Endothelial cell (in vitro differentiated cells): Measurements from ENCODE around the gene FAM98C. TPM values are rescaled to one million over a fixed set of nuclear protein-coding genes. Genes with fewer than 3 reads are reported as not detected.
A peak's percentile ranks its signal among the peaks of the same experiment; 100 is the strongest.
"Not testable (repeated sequence)": the region's sequence is repeated elsewhere in the genome, so short reads cannot be mapped to it uniquely, and the experiment has no call there.

Experiments used
- DNase-seq: peaks from one replicate; pipeline ENCODE4 v3.0.0; 2021; ENCODE audit warnings: low spot score
- H3K27ac Mint-ChIP-seq: one replicate; pipeline ENCODE4 v1.8.0; 2021; ENCODE audit warnings: mixed read lengths, inconsistent platforms; ENCODE audit not compliant: unreplicated experiment
- H3K27me3 Mint-ChIP-seq: one replicate; pipeline ENCODE4 v1.8.0; 2021; ENCODE audit warnings: mild to moderate bottlenecking, moderate library complexity, mixed read lengths, inconsistent platforms; ENCODE audit not compliant: unreplicated experiment
- H3K36me3 Mint-ChIP-seq: one replicate; pipeline ENCODE4 v1.8.0; 2021; ENCODE audit warnings: mild to moderate bottlenecking, low read depth, mixed read lengths, inconsistent platforms; ENCODE audit not compliant: unreplicated experiment
- H3K4me1 Mint-ChIP-seq: one replicate; pipeline ENCODE4 v1.8.0; 2021; ENCODE audit warnings: mild to moderate bottlenecking, mixed read lengths, inconsistent platforms; ENCODE audit not compliant: unreplicated experiment
- H3K4me3 Mint-ChIP-seq: one replicate; pipeline ENCODE4 v1.8.0; 2021; ENCODE audit warnings: mild to moderate bottlenecking, mixed read lengths, inconsistent platforms; ENCODE audit not compliant: unreplicated experiment
- H3K9me3 Mint-ChIP-seq: one replicate; pipeline ENCODE4 v1.8.0; 2021; ENCODE audit warnings: mixed read lengths, inconsistent platforms; ENCODE audit not compliant: unreplicated experiment
- total RNA-seq: library from RNA; stranded (reverse); fragmentation: NEBNext Ultra II Directional; extraction: Animal tissue kit (Norgen Biotek cat#: 25700); gene quantifications from one replicate; pipeline ENCODE4 v1.2.1, GENCODE V29; 2021; ENCODE audit not compliant: unreplicated experiment
- TF ChIP-seq, protein P1 (sequence below): fragments of 200-600 bp; sonication (generic); IDR thresholded peaks from one replicate; pipeline ENCODE4 v1.5.0; 2021; ENCODE audit warnings: antibody characterized with exemption; ENCODE audit not compliant: unreplicated experiment

Gene FAM98C
- total RNA-seq, 1 donor from 2014 or later: 10.6 TPM

DNA sequence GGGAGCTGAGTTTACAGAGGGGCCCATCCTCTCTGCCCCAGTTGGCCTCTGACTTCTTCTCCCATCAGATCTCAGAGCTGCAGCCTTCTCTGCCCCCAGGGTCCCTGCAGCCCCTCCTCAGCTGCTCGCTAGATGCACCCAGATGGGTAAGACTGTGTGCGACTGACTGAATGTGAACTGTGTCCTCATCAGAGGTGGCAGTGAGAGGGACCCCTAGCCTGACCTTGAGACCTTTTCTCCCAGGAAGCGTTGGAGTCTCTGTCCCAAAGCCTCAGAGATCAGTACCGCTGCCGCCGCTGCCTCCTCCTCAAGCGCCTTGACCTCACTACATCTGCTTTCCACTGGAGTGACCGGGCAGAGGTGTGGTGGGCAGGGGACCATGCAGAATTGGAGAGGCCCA is 2.4 kb downstream of the FAM98C start:
- H3K4me3 Mint-ChIP-seq: no peak overlapping the region

DNA sequence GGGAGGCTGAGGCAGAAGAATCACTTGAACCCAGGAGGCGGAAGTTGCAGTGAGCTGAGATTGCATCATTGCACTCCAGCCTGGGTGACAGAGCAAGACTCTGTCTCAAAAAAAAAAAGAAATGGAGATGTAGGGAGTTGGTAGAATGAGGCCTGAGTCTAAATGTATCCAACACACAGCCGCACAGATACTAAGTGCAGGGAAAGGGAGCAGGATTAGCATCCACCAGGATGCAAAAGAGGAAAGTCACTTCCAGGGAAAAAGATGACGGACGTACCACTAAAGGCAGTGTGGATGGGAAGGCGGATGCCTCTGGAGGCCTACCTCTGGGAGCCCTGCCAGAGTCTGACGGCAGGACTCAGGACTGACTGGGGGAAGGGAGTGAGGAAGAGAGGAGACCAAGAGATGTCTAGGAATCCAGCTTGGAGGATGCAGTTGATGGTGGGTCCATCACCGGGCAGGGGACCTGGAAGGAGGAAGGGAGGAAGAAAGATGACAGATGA is 6.8 kb downstream of the FAM98C start:
- TF ChIP-seq, protein P1, sequence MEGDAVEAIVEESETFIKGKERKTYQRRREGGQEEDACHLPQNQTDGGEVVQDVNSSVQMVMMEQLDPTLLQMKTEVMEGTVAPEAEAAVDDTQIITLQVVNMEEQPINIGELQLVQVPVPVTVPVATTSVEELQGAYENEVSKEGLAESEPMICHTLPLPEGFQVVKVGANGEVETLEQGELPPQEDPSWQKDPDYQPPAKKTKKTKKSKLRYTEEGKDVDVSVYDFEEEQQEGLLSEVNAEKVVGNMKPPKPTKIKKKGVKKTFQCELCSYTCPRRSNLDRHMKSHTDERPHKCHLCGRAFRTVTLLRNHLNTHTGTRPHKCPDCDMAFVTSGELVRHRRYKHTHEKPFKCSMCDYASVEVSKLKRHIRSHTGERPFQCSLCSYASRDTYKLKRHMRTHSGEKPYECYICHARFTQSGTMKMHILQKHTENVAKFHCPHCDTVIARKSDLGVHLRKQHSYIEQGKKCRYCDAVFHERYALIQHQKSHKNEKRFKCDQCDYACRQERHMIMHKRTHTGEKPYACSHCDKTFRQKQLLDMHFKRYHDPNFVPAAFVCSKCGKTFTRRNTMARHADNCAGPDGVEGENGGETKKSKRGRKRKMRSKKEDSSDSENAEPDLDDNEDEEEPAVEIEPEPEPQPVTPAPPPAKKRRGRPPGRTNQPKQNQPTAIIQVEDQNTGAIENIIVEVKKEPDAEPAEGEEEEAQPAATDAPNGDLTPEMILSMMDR: no peak
- no peaks in the 10 kb centered on the region for H3K27me3 Mint-ChIP-seq
- no peak overlapping the region for H3K27ac Mint-ChIP-seq
- H3K4me3 Mint-ChIP-seq: no peak overlapping the region
- peaks cover 7% of the 10 kb centered on the region for H3K36me3 Mint-ChIP-seq
- H3K4me1 Mint-ChIP-seq: no peaks in the 10 kb centered on the region
- DNase-seq: no peak
- H3K9me3 Mint-ChIP-seq: no peaks in the 10 kb centered on the region

More for the DNA sequence above, 2.4 kb downstream of the FAM98C start:
- peaks cover 12% of the 10 kb centered on the region for H3K4me1 Mint-ChIP-seq
- DNase-seq: no peak
- H3K27ac Mint-ChIP-seq: no peak overlapping the region
- TF ChIP-seq, protein P1: no peak
- H3K27me3 Mint-ChIP-seq: peaks cover 14% of the 10 kb centered on the region
- peaks cover 3% of the 10 kb centered on the region for H3K36me3 Mint-ChIP-seq
- H3K9me3 Mint-ChIP-seq: no peaks in the 10 kb centered on the region

DNA sequence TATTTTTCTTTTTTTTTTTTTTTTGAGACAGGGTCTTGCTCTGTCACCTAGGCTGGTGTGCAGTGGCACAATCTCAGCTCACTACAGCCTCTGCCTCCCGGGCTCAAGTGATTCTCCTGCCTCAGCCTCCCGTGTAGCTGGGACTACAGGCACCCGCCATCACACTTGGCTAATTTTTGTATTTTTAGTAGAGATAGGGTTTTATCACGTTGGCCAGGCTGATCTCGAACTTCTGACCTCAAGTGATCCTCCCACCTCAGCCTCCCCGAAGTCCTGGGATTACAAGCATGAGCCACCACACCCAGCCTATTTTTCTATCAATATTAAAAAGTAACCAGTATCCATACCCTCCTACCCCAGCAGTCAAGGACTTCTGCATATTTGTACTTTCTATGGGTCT is 7.5 kb downstream of the FAM98C start:
- not testable (repeated sequence) for DNase-seq, H3K27me3 Mint-ChIP-seq, H3K4me1 Mint-ChIP-seq, H3K9me3 Mint-ChIP-seq, H3K27ac Mint-ChIP-seq, H3K36me3 Mint-ChIP-seq, H3K4me3 Mint-ChIP-seq

DNA sequence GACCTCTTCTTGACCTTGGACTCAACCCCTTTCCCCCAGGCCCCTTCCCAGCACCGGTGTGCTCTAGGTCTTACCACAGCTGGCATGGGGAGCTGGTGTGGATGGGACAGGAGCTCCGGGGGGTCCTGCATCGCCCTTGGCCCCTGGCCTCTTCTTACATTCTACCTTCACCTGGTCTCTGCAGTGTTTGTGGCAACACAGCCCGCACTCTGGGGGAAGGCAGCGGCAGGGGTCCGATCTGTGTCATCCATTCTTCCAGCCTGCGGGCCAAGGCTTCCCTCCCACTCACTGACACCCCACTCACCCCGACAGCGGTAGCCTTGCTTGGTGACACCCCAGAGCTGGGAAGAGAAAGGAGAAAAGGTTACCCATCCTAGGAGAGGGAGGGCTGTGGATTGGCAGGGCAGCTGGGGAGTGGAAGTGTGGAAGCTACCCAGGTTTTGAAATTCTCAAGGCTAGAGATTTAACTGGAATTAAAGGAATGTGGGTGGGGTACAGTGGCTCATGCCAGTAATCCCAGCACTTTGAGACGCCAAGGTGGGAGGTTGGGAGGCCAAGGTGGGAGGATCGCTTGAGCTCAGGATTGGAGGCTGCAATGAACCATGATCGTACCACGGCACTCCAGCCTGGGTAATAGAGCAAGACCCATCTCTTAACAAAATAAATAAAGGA is 8.3 kb downstream of the FAM98C start:
- Mint-ChIP-seq H3K36me3 (peaks cover 7% of the 10 kb centered on the region), H3K9me3 (no peaks in the 10 kb centered on the region), H3K27me3 (no peaks in the 10 kb centered on the region), H3K27ac (no peak overlapping the region), H3K4me3 (no peak overlapping the region), H3K4me1 (no peaks in the 10 kb centered on the region)
- TF ChIP-seq, protein P1: no peak
- no peak for DNase-seq

DNA sequence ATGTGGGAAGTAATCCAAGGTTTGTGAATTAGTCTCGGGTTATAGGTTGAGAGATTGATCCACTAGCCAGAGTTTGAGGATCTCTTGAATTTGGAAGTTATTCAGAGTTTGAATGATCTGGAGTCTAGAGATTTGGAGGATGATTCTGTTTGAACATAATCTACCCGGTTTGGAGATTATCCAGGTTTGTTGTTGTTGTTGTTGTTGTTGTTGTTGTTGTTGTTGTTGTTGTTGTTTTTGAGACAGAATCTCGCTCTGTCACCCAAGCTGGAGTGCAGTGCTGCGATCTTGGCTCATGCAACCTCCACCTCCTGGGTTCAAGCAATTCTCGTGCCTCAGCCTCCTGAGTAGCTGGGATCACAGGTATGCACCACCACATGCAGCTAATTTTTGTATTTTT is 9.0 kb downstream of the FAM98C start:
- not testable (repeated sequence) for H3K27ac Mint-ChIP-seq, DNase-seq, H3K9me3 Mint-ChIP-seq, H3K4me3 Mint-ChIP-seq, H3K4me1 Mint-ChIP-seq, H3K36me3 Mint-ChIP-seq, H3K27me3 Mint-ChIP-seq

DNA sequence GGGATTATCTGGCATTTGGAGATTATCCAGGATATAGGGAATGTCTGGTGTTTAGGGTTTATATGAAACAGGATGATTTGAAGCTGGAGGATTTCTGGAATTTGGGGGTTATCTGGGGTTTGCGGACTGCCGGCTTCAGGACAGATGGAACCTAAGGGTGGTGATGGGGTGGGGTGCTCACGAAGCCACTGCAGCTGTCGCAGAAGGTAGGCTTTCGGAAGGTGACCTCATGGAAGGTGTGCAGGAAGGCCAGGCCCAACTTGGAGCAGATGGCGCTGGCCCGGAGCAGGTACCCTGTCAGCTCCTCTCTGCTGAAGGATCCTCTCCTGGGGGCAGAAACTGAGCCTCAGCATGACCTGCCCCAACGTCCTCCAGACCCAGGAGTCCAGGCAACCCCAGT is 9.6 kb downstream of the FAM98C start:
- TF ChIP-seq, protein P1: no peak
- no peaks in the 10 kb centered on the region for H3K9me3 Mint-ChIP-seq
- no peak for DNase-seq
- H3K36me3 Mint-ChIP-seq: peaks cover 11% of the 10 kb centered on the region
- H3K27ac Mint-ChIP-seq: no peak overlapping the region
- peaks cover 5% of the 10 kb centered on the region for H3K27me3 Mint-ChIP-seq
- H3K4me3 Mint-ChIP-seq: peak overlapping the region; percentile 10
- H3K4me1 Mint-ChIP-seq: peaks cover 6% of the 10 kb centered on the region
